GM19035 (cell line): ENCODE data around the gene PERCC1.

Experiments used
- ATAC-seq: cut with Tn5 transposase; IDR thresholded peaks from one replicate; pipeline ENCODE4 v1.9.1; 2021; ENCODE audit not compliant: unreplicated experiment

The PERCC1 gene

DNA sequence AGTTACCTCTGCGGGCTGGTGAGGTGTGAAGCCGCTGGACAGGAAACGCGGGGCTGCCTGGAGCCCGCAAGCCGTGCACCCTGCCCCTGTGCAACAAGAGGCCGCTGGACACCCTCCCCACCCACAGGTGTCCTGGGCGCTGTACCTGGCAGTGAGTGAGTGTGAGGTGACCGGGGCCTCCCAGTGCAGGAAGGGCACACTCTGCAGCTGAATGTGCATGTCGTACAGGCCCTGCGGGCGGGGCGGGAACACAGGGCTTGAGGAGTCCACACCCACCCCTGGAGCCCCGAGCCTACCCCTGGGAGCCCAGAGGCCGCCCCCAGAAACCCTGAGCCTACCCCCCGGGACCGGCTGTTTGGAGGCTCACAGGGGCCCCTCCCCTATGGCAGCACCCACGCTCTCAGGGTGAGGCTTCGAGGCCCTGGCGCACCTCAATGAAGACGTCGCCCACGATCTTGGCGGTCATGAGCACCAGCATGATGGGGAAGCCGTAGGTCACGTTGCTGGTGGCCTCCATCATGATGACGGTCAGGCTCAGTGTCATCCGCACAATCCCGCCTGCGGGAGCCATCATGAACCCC is 17.7 kb downstream of the PERCC1 start:
- ATAC-seq, result no peak

DNA sequence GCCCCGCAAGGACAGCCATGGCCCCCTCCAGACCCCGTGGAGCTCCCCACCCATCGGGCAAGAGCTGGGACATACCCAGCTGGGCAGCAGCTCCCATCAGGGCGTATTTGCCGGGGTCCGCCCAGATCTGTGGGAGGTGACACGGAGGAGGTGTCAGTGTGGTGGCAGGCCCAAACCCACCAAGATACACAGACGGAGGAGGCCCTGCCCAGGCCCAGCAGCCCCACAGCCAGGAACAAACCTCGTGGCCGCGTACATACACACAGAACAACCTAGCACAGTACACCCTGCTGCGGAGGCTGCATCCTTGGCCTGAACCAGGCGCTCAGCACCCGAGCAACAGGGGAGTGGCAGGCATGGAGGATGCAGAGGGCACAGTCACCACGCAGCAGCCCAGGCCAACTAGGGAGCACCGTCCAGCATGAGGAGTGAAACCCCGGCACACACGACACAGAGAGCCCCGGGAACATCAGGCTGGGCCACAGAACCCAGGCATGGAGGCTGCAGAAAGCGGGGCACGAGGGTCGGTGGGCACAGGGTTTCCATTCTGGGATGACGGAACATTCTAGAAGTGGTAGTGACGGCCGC is 18.4 kb downstream of the PERCC1 start:
- no peak for ATAC-seq

DNA sequence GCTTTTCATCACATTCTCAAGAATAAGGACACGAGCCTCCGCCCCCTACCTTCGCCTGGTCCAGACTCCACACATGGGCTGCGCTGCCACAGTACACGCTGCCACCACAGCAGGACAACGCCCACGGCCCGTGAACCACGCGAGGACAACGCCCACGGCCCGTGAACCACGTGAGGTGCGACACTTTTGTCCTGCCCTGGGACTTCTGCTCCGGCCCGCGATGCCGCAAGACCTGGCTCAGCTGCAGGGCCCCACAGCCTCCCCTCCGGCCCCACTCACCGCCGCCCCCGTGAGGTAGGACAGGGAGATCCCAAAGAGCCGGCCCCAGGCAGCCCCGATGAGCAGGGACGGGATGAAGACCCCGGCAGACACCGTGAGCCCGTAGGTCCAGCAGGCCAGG is 19.3 kb downstream of the PERCC1 start:
- ATAC-seq, result no peak

DNA sequence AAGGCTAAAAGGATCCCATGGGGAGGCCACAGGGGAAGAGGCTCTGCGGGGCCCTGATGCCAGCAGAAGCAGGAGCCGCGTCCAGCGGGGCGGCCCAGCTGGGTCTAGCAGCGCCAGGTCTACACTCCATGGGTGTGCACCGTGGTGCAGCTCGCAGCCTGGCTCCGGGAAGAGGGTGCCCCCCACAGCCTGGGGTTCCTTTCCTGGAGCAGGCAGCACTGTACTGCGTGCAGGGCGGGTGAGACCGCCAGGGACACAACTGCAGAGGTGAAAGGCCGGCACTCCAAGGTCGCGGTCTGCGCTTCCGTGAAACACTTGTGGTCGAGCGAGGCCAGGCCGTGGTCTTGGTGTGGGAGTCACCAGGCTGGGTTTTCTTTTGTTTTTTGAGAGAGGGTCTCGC is 20.0 kb downstream of the PERCC1 start:
- no peak for ATAC-seq

DNA sequence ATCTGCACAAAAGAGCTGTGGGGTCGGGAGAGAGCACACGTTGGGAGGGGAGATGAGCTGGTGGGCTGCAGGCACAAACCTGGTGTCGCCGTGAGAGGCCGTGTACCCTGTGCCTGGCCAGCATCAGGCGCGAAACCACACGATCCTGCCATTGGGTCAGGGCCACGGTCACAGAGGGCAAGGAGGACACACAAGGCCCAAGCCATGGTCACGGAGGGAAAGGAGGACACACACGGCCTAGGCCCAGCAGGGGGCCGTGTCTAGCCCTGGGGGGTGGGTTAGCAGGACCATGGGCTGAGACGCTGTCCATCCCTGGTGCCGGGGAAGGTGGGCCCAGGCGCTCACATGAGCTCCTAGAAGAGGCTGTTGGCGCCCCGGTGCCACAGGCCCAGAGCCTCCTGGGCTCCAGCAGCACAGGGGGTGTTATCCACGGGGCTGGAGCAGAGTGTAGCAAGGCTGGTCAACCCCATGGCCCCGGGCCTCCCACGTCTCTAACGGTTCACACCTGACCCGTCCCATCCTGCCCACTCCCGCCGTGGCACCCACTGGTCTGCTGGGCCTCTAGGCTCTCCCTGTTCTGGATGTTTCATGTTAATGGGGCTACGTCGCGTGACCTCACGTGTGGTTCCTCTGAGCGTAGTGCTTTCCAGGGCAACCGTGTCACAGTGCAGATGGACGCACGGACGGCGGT is 21.0 kb downstream of the PERCC1 start:
- ATAC-seq, result no peak

DNA sequence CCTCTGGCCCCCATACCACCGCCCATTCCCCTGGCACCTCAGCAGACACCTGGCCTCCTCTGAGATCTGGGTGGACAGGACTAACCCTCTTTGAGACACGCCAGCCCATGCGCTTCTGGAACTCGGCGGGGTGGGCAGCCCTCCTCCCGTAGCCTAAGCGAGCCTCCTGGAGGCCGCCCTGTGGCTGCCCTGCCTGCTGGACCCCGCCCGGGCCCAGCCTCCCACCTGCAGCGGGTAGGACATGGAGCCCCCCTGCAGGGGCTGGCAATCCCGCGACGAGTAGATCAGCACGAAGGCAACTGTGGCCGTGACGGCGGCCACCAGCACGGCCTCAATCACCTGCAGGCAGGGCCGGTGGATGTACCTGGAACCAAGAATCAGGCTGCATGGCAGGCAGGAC is 21.7 kb downstream of the PERCC1 start:
- no peak for ATAC-seq

DNA sequence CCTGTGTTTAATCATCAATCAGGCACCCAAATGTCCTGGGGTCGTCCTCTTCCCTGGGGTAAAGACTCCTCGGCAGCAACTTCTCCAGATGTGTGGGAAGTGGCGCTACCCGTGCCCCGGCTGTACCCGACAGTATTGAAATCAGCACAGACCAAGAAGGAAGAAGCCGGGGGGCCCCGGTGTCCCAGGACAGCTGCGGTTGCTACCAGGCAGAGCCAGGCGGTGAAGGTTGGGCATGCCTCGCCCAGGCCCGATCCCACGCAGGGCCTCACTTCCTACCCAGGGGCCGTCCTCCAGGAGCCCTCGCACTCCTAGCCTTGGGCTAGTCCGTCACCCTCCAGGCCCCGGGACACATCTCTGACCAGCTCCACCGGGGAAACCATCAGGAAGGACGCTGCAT is 22.4 kb downstream of the PERCC1 start:
- no peak for ATAC-seq

DNA sequence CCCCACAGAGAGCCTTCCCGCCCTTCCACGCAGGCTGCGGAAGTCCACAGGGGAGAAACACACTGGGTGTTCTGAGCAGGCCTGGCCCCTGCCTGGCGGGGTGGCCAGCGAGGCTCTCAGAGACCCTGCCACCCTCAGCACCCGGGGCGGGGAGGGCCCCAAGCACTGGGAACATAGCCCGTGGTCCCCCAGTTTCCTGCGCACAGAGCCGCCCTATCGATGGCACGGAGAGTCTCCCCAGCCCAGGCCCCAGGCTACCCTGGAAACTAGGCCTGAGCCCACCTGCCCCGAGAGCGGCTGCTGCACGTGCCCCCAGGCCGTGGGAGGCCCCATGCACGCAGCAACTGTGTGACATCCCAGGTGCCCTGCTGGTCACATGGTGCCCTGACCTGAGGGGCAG is 23.7 kb downstream of the PERCC1 start:
- no peak for ATAC-seq

DNA sequence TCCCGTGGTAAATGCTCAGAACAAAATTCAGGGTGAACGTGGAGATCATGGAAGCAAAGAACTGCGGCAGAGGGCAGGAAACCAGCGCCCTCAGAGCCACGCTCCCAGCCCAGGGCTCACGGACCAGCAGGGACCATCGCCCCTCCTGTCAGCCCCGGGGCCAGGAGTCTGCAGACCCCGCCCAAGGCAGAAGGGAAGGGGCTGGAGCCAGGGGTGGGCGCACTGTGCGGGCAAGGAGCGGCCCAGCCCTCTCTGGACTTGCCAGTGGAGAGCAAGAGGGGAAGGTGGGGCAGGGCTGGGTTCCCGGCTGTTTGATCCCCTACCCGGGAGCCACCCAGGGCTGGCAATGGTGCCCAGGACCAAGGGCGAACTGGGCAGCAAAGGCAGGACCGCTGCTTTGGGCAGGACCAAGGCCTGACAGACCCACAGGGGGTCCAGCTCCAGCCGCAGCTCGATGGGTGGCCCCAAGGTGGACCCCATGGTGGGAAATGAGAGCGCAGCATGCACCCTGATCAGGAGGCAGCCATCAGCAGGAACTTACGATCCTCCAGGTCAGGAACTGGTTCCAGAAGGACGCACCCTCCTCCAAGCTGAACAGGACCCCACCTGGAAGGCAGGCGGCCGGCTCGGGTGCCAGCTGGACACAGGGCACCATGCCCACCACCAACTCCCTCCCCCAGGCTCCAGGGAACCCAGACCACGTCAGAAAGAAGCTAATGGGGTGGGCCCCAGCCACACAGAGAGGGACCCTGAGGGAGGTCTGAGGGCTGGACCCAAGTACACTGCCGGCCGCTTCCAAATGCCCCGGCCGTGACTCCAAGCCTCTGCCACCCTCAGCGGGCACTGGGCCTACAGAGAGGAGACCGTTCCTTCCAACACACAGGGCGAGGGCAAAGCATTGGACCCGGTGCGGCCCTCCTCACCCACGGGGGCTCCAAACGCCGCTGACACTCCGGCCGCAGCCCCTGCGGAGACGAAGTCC is 24.6 kb downstream of the PERCC1 start:
- ATAC-seq, result no peak

DNA sequence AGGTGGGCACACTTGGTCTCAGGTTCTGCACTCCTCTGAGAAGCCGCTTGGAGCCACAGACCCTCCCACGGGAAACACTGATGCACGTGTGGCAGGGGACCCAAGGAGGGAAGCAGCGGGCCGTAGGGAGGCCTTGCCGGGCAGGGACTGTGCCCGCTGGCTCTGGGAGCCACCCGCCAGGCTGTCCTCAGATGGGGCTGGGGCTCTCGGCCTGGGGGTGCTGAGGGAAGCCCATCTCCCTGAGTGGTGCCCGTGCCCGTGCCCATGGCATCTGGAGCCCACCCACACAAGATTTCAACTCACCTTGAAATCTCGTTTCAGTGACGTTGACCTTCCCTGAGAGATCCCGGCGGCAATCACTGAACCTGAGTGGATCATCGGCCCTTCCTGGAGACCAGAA is 26.1 kb downstream of the PERCC1 start:
- no peak for ATAC-seq

DNA sequence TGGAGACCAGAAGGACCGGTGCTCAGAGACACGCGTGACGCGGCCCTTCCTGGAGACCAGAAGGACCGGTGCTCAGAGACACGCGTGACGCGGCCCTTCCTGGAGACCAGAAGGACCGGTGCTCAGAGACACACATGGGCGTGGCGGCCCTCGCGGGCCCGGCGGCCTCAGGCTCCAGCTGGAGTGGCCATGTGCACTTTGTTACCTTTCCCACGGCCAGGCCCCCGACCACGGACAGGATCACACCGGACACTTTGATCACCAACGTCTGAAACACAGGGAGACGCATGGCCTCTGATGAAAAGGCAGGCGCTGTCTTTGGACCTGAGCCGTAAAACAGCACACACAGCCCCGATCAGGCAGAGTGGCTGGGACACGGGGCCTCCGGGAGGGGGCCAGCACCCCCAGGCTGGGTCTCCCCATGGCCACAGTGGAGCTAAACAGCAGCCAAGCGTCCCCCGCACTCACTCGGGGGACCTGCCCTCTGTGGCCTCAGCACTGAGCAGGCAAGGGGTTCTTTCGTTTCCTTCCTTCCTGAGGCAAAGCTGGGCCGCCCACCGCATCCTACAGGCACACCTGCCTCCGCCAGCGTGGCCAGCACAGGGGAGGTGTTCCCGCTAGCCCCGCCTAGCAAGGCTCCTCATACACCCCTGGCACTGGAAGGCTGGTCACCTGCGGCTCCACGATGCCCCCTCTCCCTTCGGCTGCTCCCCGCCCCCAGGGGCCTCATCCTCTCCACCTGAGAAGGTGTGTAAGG is 26.8 kb downstream of the PERCC1 start:
- no peak for ATAC-seq

DNA sequence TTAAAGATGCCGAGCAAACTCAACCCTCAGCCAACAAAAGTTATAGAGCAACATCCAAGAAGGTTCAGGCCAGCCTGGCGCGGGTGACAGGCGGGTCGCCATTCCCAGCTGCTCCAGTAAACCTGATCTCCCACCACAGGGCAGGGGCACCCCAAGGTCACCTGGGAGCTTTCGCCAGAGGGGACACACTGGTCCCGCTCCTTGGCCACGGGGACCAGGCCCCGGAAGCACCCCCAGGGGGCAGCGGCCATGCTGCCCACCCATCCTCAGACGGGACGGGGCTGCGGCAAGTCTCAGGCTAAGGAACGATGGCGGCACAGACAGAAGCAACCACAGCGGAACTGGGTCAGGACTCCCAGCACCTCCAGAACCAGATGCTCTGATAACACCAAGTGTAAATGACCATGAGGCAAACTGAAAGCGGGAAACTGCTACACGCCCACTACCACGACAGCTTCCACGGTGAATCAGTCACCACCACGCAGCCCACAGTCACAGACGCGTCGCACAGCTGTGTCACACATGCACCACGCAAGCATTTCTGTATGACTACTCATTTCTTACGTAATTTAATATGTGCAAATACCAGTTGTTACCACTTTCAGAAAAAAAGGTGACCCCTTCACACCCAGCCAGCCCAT is 27.6 kb downstream of the PERCC1 start:
- no peak for ATAC-seq

DNA sequence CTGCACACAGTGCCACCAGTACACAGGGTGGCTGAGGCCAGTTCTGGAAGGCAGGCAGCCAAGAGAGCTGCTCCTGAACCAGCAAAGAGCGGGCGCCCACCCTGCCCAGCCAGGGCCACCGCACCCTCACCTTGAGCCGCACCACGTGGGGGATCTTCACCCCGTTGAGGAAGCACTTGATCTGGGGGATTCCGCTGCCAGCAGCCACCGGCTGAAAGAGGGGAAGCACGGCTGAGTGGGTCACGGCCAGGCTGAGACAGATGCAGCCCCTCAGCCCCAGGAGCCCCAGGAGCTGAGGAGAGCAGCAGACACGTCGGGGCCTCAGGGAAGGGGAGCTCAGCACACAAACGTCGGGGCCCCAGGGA is 28.1 kb downstream of the PERCC1 start:
- ATAC-seq, result no peak

DNA sequence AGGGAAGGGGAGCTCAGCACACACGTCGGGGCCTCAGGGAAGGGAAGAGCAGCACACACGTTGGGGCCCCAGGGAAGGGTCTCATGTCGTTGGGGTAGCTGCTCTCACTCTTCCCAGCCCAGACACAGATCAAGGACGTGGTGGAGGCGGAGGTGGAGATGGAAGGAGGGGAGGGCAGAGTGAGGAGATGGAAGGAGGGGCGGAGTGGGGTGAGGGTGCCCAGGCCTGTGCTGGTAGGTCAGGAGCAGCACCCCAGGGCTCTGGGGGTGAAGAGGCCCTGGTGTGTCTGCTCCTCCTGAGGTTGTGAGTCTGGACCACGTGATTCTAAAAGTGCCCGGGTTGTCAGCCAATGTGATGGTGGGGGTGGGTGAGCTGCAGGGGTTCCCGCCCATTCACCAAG is 29.1 kb downstream of the PERCC1 start:
- ATAC-seq, result no peak

DNA sequence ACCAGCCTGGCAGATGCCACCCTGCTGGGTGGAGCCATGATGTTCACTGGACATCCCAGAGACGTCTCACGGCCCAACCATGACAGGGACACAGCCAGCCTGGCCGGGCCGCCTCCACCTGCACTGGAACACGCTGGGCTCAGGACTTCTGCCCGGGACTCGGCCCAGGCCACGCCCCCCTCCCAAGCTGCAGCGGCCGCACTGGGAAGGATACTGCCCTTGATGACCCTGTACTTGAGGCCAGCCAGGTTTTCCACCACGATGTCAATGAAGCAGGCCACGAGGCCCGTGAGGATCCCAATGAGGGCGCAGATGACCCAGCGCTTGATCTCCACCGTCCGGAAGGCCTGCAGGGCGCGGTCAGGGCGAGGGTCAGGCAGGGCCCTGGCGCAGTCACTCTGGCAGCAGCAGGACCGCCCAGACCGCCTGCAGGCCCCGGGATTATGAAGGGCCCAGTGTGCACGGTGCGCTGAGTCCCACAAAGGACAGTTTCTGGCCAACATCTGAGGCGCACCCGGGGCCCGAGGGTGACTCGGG is 29.8 kb downstream of the PERCC1 start:
- ATAC-seq, result no peak

DNA sequence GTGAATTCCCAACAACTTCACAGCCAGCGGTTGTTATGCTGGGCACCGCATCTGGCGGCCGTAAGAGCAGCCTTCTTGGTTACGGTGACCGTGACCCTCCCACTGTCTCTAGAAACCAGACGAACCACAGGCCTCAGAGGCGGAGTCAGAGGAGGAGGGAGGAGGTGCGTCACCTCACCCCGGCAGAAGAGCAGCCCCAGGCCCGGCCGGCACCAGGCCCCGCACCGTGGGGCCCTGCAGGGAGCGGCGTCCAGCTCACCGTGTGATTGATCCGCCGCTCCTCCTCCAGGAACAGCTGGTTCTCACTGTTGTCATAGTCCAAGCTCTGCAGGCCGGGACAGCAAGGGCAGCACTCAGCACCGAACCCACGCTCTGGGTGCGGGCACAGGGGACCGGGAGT is 30.3 kb downstream of the PERCC1 start:
- ATAC-seq, result no peak

DNA sequence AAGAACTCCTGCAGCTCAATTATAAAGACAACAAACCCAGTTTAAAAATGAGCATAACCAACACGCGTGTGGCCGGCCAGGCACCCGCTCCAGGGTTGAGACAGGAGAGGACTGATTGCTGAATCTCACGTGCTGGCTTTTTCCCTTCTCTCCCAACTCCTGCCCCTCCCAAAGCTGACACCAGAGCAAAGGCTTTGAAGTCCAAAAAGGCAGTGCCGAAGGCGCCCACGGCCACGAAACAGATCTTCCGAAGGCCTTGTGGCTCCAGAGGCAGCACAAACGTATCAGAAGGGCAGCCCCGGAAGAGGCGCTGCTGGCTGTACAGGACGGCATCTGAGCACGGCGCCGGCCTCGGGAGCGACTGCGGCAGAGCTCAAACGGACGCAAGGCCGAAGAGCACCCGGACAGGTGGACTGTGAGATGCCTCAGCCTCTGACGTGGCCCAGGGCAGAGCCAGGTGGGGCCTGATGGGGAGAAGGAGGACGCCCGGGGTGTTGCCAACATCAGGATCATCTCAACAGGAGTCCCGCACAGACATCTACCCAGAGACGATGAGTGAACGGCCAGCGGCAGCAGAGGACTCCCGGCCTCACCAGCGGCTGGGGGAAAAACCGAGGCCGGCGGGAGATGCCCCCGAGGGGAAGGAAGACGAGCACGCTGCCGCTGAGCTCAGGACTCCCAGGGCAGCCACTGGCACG is 33.5 kb downstream of the PERCC1 start:
- no peak for ATAC-seq

DNA sequence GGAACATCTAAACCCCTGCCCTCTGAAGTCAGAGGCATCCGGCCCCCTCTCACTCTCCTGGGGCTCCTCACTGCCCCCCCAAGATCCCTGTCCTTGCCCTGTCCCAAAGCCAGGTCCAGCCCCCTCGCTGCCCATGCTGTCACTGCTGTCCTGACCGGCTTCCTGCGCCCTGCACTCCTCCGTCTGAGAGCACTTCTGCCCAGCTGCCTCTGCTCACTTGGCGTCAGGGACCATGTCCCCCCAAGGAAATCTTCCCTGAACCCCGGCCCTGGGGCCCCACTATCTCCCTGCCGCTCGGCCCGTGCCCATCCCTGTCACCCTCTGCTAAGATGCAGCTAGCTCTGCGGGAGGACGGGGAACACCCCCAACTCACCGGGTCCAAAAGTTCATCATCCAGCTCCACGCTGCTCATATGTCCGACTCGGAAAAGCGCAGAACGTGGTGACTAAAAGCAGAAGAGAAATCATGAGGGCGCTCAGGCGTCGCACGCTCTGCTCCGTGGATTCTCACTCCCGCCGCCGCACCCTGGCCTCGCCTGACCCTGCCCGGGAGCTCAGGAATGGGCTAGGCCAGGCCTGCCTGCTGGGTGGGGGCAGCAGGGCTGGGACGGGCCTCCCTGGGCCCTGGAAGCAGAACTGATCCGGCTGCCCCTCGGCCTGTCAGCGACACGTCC is 34.2 kb downstream of the PERCC1 start:
- ATAC-seq, result no peak

DNA sequence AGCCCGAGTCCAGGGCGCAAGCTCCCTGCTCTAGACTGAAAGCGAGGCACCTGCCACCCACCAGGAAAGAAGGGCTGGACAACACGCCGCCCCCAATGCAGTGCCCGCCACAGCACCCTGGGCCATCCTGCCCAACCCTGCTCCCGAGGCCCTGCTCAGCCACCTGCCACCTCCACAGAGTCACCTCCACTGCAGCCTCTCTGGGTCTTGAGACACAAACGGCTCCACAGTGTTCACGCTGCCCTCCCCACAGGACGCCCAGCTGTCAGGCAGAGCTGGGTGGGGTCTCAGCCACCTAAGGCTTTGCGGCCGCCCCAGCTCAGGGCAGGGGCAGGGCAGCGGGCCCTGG is 34.7 kb downstream of the PERCC1 start:
- ATAC-seq, result no peak
